ENCODE results near the gene ITGA3.
A peak's percentile ranks its signal among the peaks of the same experiment; 100 is the strongest.

ITGA3 gene

DNA sequence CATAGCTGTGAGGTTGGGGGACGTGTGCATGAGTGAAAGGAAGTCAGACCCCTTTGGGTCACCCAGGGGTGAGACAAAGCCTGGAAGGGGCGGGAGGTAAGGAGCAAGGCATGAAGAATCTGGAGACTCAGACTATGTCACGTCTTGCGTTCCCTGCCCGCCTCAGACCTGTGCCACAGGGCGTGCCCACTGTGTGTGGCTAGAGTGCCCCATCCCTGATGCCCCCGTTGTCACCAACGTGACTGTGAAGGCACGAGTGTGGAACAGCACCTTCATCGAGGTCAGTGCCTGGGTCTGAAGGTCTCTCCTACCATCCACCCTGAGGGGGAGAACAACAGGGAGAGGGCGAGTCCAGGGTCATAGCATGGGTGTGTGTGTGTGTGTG, 24.2 kb downstream of the ITGA3 start:
- ATAC-seq = no peak
- no peak for DNase-seq
- no peak overlapping the region for H3K27ac Mint-ChIP-seq
- no peaks in the 10 kb centered on the region for H3K4me1 Mint-ChIP-seq
- no peaks in the 10 kb centered on the region for H3K36me3 Mint-ChIP-seq (ENCODE audit: low read depth)
- H3K27me3 Mint-ChIP-seq = no peaks in the 10 kb centered on the region
- H3K9me3 Mint-ChIP-seq = no peaks in the 10 kb centered on the region
- H3K4me3 Mint-ChIP-seq = no peak overlapping the region

DNA sequence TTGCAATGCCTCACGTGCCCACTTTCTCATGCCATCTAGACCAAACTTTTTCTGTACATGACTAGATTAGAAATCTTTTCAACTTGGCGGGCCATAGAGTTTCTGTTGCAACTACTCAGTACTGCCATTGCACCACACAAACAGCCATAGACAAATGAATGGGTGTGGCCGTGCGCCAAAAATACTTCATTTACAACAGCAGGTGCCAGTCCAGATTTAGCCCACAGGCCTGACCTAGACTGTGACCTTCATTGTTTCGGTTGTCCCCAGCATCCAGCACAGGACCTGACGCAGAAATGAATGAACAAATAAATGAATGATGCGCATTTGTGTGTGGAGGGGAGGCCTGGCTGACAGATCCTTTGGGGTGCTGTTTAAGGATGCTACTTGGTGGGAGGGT, 24.9 kb downstream of the ITGA3 start:
- Mint-ChIP-seq H3K4me1 (no peaks in the 10 kb centered on the region), H3K27ac (no peak overlapping the region), H3K4me3 (no peak overlapping the region), H3K9me3 (no peaks in the 10 kb centered on the region), H3K36me3 (ENCODE audit: low read depth) (no peaks in the 10 kb centered on the region), H3K27me3 (no peaks in the 10 kb centered on the region)
- no peak for DNase-seq
- ATAC-seq = no peak

DNA sequence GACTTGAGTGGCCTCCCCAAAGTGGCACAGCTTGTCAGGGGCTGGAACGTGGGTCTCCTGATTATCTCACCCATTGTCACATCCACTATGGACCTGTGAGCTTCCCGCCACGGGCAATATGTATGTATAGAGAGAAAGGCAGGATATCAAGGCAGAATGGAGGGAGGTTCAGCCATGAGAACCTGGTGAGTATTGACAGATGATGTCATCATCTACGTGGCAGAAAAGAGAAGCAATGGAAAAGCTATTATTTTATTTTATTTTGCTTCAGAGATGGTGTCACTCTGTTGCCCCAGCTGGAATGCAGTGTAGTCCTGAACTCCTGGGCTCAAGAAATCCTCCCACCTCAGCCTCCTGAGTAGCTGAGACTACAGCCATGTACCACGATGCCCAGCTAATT, 25.8 kb downstream of the ITGA3 start:
- DNase-seq = no peak
- Mint-ChIP-seq H3K9me3 (no peaks in the 10 kb centered on the region), H3K4me1 (no peaks in the 10 kb centered on the region), H3K4me3 (no peak overlapping the region), H3K27me3 (no peaks in the 10 kb centered on the region), H3K36me3 (ENCODE audit: low read depth) (no peaks in the 10 kb centered on the region), H3K27ac (no peak overlapping the region)
- ATAC-seq = no peak

DNA sequence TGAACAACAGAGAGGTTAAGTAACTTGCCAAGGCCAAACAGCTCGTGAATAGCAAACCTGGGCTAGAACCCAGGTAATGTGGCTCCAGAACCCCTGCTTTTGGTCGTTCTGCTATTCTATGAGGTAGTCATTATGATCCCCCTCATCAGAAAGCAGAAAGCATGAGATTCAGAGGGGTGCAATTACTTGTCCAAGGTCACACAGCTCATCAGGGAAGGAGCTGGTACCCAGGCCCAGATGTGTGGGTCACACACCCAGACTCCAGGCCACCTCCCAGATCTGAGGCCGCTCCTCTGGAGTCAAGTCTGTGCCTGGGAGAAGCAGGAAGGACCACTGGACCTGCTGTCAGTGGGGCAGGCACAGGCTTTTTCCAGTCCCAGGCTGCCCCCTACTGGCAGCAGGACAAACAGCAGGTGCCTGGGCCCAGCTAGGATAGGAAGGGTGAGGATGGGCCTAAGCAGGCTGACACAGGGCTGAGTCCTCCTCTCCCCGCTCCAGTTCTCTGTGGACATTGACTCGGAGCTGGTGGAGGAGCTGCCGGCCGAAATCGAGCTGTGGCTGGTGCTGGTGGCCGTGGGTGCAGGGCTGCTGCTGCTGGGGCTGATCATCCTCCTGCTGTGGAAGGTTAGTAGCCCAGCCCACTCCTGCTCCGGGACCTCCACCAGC, 31.5 kb downstream of the ITGA3 start:
- peak; percentile 79 for DNase-seq
- Mint-ChIP-seq H3K4me1 (no peaks in the 10 kb centered on the region), H3K4me3 (no peak overlapping the region), H3K36me3 (ENCODE audit: low read depth) (no peaks in the 10 kb centered on the region), H3K9me3 (no peaks in the 10 kb centered on the region), H3K27me3 (no peaks in the 10 kb centered on the region), H3K27ac (no peak overlapping the region)
- ATAC-seq = peak; percentile 82

DNA sequence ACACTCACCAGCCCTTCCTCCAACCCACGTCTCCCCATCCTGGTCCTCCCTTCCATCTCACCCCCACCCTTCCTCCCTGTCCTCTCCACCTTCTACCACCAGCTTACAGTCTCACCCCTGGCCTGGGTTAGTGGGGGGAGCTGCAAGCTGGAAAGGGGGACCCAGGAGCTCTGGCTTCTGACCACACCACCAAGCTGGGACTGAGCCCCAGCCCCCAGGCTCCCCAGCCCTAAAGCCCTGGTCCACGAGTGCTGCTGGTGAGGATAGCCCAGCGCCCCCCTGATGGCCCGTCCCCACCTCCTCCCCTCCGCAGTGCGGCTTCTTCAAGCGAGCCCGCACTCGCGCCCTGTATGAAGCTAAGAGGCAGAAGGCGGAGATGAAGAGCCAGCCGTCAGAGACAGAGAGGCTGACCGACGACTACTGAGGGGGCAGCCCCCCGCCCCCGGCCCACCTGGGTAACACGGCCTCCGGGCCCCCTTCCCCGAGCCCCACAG, 32.0 kb downstream of the ITGA3 start:
- Mint-ChIP-seq H3K9me3 (no peaks in the 10 kb centered on the region), H3K4me3 (no peak overlapping the region), H3K27me3 (no peaks in the 10 kb centered on the region), H3K4me1 (no peaks in the 10 kb centered on the region), H3K36me3 (ENCODE audit: low read depth) (no peaks in the 10 kb centered on the region), H3K27ac (no peak overlapping the region)
- DNase-seq (no peak), ATAC-seq (no peak)

DNA sequence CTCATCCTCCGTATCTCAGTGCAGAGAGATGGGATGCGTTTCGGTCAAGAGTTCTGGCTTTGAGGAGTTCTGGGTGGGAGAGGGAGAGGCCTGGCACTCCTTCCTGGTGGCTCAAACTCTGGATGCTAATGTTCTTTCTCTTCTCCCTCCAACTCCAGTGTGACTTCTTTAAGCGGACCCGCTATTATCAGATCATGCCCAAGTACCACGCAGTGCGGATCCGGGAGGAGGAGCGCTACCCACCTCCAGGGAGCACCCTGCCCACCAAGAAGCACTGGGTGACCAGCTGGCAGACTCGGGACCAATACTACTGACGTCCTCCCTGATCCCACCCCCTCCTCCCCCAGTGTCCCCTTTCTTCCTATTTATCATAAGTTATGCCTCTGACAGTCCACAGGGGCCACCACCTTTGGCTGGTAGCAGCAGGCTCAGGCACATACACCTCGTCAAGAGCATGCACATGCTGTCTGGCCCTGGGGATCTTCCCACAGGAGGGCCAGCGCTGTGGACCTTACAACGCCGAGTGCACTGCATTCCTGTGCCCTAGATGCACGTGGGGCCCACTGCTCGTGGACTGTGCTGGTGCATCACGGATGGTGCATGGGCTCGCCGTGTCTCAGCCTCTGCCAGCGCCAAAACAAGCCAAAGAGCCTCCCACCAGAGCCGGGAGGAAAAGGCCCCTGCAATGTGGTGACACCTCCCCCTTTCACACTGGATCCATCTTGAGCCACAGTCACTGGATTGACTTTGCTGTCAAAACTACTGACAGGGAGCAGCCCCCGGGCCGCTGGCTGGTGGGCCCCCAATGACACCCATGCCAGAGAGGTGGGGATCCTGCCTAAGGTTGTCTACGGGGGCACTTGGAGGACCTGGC, 33.3 kb downstream of the ITGA3 start:
- Mint-ChIP-seq H3K9me3 (no peaks in the 10 kb centered on the region), H3K27ac (no peak overlapping the region), H3K27me3 (no peaks in the 10 kb centered on the region), H3K4me3 (no peak overlapping the region), H3K4me1 (peaks cover 2% of the 10 kb centered on the region), H3K36me3 (ENCODE audit: low read depth) (no peaks in the 10 kb centered on the region)
- ATAC-seq (no peak), DNase-seq (no peak)

DNA sequence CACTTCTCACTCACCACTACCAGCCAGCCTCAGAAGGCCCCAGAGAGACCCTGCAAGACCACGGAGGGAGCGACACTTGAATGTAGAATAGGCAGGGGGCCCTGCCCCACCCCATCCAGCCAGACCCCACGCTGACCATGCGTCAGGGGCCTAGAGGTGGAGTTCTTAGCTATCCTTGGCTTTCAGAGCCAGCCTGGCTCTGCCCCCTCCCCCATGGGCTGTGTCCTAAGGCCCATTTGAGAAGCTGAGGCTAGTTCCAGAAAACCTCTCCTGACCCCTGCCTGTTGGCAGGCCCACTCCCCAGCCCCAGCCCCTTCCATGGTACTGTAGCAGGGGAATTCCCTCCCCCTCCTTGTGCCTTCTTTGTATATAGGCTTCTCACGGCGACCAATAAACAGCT, 34.2 kb downstream of the ITGA3 start:
- Mint-ChIP-seq H3K4me1 (peaks cover 11% of the 10 kb centered on the region), H3K27ac (no peak overlapping the region), H3K9me3 (no peaks in the 10 kb centered on the region), H3K36me3 (ENCODE audit: low read depth) (no peaks in the 10 kb centered on the region), H3K27me3 (no peaks in the 10 kb centered on the region), H3K4me3 (no peak overlapping the region)
- no peak for ATAC-seq
- DNase-seq = no peak

DNA sequence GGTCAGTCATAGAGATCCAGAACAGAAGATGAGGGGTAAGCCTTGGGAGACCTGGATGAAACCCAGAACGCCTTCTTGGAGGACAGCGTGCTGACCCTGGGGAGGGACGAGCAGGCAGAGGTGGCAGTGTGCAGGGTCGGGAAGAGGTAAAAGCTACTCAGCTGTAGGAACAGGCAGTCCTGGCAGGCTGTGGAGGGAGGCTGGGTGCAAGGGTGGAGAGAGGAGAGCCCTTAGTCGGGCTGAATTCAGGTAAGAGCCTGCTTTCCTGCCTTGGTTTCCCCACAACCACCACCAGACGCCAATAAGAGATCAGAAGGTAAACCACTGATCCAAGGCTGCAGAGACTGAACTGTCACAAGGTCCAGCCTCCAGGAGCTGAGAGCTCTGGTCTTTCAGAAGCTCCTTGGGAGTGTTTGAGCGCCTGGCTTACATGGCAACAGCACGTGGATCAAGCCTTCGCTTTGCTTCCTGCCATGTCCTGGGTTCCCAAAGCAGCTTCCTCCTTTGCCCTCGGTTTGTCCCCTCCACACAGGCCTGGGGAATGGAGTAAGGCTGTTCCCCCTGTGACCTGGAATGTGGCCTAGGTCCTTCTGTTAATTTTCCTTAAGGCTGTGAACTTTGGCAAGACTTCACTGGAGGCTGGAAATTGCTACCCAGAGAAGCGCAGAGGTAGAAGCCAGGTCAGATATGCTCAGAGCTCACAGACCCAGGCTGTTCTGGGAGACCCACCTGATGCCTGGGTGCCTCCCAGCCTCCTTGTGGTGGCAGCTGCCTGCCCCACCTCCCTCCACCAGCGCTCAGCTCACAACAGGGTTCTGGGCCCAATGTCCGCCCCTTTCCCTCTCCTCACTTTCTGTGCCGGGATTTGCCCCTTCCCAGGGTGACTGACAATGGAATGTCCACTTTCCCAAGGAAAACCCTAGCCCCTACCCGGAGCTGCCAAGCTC, 35.3 kb downstream of the ITGA3 start:
- Mint-ChIP-seq H3K4me1 (peaks cover 22% of the 10 kb centered on the region), H3K36me3 (ENCODE audit: low read depth) (no peaks in the 10 kb centered on the region), H3K9me3 (no peaks in the 10 kb centered on the region), H3K27me3 (no peaks in the 10 kb centered on the region), H3K27ac (no peak overlapping the region), H3K4me3 (no peak overlapping the region)
- no peak for ATAC-seq
- no peak for DNase-seq

DNA sequence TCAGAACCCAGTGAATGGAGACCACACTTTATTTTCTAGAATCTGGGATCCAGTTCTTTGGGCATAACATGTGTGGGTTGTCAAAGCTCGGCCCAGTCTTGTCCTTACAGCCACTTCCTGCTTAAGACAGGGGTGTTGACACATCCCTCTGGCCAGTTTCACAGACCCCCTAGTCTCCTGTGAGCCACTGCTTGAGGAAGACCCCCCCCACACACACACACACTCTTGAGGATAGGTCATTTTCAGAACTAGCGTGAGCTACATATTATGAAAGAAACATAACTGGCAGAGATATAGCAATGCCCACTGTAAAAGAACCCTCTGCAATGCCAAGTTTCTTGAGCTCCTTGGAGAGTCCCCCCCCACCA, 36.0 kb downstream of the ITGA3 start:
- no peak for ATAC-seq
- Mint-ChIP-seq H3K27ac (no peak overlapping the region), H3K27me3 (no peaks in the 10 kb centered on the region), H3K9me3 (no peaks in the 10 kb centered on the region), H3K36me3 (ENCODE audit: low read depth) (no peaks in the 10 kb centered on the region), H3K4me1 (peaks cover 23% of the 10 kb centered on the region), H3K4me3 (no peak overlapping the region)
- no peak for DNase-seq

DNA sequence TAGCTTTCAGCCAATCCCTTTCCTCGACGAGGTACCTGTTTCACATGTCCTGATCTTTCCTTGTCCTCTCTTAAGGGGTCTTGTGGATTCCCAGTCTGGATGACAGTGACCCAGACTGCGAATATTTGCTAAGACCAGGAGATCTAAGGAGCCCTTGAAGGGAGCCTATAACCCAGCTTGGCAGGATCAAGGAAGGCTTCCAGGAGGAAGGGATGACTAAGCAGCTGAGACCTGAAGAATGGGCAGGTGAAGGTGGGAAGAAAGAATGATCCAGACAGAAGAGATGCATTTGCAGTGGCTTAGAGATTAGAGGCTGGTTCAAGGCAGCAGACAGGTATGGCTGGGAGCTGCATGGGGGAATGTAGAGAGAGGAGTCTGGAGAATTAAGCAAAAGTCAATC, 37.3 kb downstream of the ITGA3 start:
- no peaks in the 10 kb centered on the region for H3K9me3 Mint-ChIP-seq
- H3K4me3 Mint-ChIP-seq = no peak overlapping the region
- no peak for ATAC-seq
- peaks cover 23% of the 10 kb centered on the region for H3K4me1 Mint-ChIP-seq
- no peaks in the 10 kb centered on the region for H3K36me3 Mint-ChIP-seq (ENCODE audit: low read depth)
- H3K27ac Mint-ChIP-seq = peak overlapping the region; percentile 13
- no peaks in the 10 kb centered on the region for H3K27me3 Mint-ChIP-seq
- no peak for DNase-seq

DNA sequence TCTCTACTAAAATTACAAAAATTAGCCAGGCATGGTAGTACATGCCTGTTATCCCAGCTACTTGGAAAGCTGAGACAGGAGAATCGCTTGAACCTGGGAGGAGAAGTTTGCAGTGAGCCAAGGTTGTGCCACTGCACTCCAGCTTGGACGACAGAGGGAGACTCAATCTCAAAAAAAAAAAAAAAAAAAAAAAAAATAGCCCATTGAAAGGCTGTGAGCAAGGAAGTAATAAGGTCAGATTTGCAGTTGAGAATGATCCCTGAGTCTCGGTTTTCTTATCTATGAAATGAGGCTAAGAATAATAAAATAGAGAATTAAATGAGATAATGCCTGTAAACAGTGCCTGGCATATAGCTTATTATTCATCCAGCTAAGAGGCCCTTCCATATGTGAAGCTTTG, 37.9 kb downstream of the ITGA3 start:
- Mint-ChIP-seq H3K4me1 (peaks cover 23% of the 10 kb centered on the region), H3K9me3 (no peaks in the 10 kb centered on the region), H3K27me3 (no peaks in the 10 kb centered on the region), H3K27ac (no peak overlapping the region), H3K4me3 (peak overlapping the region; percentile 85), H3K36me3 (ENCODE audit: low read depth) (no peaks in the 10 kb centered on the region)
- no peak for DNase-seq
- no peak for ATAC-seq

DNA sequence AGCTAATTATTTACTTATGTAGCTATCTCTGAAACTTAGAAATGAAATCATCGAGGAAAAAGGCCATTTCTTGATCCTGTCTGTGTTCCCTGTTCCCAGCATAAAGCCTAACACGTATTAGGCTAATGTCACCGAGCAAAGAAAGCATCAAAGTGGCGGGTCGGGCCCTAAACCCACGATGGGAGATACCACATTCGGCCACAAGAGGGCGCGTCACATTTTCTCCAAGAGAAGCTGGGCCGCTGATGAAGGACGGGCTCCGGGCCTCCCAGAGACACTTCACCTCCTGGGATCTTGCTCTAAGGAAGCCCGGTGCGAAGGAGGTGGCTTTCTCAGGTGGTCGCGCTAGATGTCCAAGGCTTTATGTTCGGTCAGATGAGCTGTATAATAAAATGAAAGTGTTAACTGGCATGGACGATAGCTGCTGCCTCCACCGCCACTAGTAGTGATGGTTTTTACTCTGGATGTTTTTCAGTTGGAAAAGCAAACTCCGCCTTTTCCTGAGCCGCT, 38.4 kb downstream of the ITGA3 start:
- peak; percentile 39 for ATAC-seq
- Mint-ChIP-seq H3K4me3 (peak overlapping the region; percentile 85), H3K36me3 (ENCODE audit: low read depth) (no peaks in the 10 kb centered on the region), H3K9me3 (no peaks in the 10 kb centered on the region), H3K27me3 (no peaks in the 10 kb centered on the region), H3K27ac (peak overlapping the region; percentile 82), H3K4me1 (peaks cover 23% of the 10 kb centered on the region)
- peak; percentile 94 for DNase-seq

DNA sequence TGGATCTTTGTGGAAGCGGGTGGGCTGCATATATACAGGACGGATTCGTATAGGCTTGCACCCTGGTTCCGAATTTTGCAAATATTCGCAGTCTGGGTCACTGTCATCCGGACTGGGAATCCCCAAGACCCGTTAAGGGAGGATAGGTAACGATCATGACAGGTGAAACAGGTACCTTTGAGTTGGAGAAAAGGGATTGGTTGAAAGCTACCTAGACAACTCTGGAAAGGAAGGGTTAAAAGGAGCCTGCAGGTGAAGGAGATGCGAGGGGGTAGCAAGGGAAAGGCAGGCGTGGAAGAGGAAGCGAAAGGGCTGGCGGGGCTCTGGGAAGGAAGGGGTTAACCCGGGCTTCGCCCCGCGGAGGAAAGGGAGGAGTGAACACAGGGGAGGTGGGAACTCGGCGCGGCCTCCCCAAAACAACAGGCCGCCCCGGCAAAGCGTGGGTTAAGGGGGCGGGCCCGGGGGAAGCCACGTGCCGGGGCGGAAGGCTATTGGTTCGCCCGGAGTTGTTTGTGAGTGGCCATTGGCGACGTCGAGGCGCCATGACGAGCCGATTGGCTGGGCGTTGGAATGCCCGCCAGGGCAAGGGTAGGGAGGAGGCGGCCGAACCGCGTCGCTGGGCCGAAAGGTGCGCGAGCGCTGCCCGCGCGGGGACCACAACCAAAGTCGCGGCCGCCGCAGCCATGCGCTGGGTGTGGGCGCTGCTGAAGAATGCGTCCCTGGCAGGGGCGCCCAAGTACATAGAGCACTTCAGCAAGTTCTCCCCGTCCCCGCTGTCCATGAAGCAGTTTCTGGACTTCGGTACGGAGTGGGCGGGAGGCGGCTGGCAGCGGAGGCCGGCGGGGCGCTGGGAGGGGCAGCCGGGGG, 39.1 kb downstream of the ITGA3 start, which contains the start of gene PDK2:
Gene PDK2, plus strand, starts transcription at position 599 of the 867 bp plus-strand sequence. Its CDS starts 85 bp downstream, at position 684.
- Mint-ChIP-seq H3K4me3 (peak within 1 kb of the TSS; percentile 85), H3K9me3 (no peaks in the 10 kb centered on the region), H3K27ac (peak within 1 kb of the TSS; percentile 82), H3K36me3 (ENCODE audit: low read depth) (no peaks in the 10 kb centered on the region), H3K27me3 (no peaks in the 10 kb centered on the region), H3K4me1 (peaks cover 26% of the 10 kb centered on the region)
- ATAC-seq (peak; percentile 96), DNase-seq (peak; percentile 93)

Measured in activated naive CD8-positive, alpha-beta T cell treated with anti-CD3 and anti-CD28 coated beads, Interleukin-2, amount 50 U/mL, for 24 hours (primary cell).